Thyroid gland (tissue), 4 donors: ENCODE results near the gene MAL. TPM values are rescaled to one million over a fixed set of nuclear protein-coding genes. Genes with fewer than 3 reads are reported as not detected.

Experiments
- DNase-seq, 2 donors: peaks; one replicate each; pipeline ENCODE4 v3.0.0-alpha.2; 2019
- H3K27ac ChIP-seq, 3 donors: fragments of 200-600 bp; sonication (generic); 1 replicate in 2 of 3; 2 replicates in 1 of 3; pipeline ENCODE4 v1.5.1; 2016 to 2019; ENCODE audit warnings: mild to moderate bottlenecking in 1 of 3, moderate library complexity in 1 of 3
- H3K27me3 ChIP-seq: fragments of 200-600 bp; sonication (generic); one replicate; pipeline ENCODE4 v1.5.1; 2019
- H3K36me3 ChIP-seq, 2 donors: fragments of 200-600 bp; sonication (generic); one replicate each; pipeline ENCODE4 v1.5.1; 2016 to 2019
- H3K4me1 ChIP-seq, 2 donors: fragments of 200-600 bp; sonication (generic); one replicate each; pipeline ENCODE4 v1.5.1; 2017 to 2019
- H3K4me3 ChIP-seq, 3 donors: fragments of 200-600 bp; sonication (generic); replicated peaks in 1 of 3; 1 replicate in 2 of 3; 2 replicates in 1 of 3; pipeline ENCODE4 v1.5.1; 2016; ENCODE audit warnings: mild to moderate bottlenecking in 1 of 3
- H3K9me3 ChIP-seq: fragments of 200-600 bp; sonication (generic); one replicate; pipeline ENCODE4 v1.5.1; 2017
- POLR2A ChIP-seq, 2 donors: fragments of 450-650 bp; IDR thresholded peaks; one replicate each; pipeline ENCODE4 v1.6.1; 2017; ENCODE audit warnings: antibody characterized with exemption in 2 of 2, mild to moderate bottlenecking in 2 of 2, moderate library complexity in 1 of 2
- WGBS, 2 donors: methylation state at CpG; one replicate each; pipeline ENCODE4 v1.1.5; 2017; 5-methylcytosine and 5-hydroxymethylcytosine counted together
- intact Hi-C: fragments of 100-400 bp; cut with DNase I; formaldehyde crosslinking; loops from one replicate; pipeline ENCODE4 v1.15.1; 2023
- total RNA-seq, 4 donors: library from RNA; depleted of rRNA; stranded (reverse); fragments of >200 nt; gene quantifications; one replicate each; pipeline ENCODE4 v1.2.3, GENCODE V29; 2016
- TF ChIP-seq, protein P1 (sequence below), 6 experiments: fragments of 200-600 bp in 3 of 6; fragments of 450-650 bp in 3 of 6; sonication (generic) in 3 of 6; IDR thresholded peaks; one replicate each; pipeline ENCODE4 v1.5.1; 2016 to 2019; ENCODE audit warnings: antibody characterized with exemption in 6 of 6, mild to moderate bottlenecking in 2 of 6, inconsistent platforms in 1 of 6, moderate library complexity in 1 of 6

The MAL gene
- total RNA-seq, 4 donors from 2014 or later: 5.6 to 19.3 (median 13.3) TPM

DNA sequence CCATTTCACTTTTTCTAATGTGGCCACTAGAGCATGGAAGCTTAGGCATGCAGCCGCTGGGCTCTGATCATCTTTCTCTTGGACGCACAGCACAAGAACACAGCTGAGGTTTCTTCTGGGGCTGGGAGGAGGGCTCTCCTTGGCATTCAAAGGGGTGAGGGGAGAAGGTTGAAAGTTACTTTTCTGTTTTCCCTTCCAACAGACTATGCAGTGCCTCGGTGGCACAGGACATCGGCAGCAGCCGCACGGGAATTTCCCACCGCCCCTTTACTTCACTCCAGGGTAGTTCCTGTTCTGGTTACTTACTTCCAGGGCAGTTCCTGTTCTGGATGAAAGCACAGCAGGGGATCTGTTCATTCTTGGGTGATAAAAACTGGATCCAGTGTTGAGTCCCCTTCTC is 18.9 kb upstream of the MAL start:
- TF ChIP-seq, protein P1, sequence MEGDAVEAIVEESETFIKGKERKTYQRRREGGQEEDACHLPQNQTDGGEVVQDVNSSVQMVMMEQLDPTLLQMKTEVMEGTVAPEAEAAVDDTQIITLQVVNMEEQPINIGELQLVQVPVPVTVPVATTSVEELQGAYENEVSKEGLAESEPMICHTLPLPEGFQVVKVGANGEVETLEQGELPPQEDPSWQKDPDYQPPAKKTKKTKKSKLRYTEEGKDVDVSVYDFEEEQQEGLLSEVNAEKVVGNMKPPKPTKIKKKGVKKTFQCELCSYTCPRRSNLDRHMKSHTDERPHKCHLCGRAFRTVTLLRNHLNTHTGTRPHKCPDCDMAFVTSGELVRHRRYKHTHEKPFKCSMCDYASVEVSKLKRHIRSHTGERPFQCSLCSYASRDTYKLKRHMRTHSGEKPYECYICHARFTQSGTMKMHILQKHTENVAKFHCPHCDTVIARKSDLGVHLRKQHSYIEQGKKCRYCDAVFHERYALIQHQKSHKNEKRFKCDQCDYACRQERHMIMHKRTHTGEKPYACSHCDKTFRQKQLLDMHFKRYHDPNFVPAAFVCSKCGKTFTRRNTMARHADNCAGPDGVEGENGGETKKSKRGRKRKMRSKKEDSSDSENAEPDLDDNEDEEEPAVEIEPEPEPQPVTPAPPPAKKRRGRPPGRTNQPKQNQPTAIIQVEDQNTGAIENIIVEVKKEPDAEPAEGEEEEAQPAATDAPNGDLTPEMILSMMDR (IDR thresholded peaks at IDR 0.05): no peak
- TF ChIP-seq POLR2A (IDR thresholded peaks at IDR 0.05): no peak
- WGBS, 2 donors: 68% methylated on average over 7 of the region's 7 CpGs
- Histone ChIP-seq H3K36me3 (no peaks in the 10 kb centered on the region), H3K27ac (no peak overlapping the region), H3K4me3 (no peak overlapping the region), H3K9me3 (no peaks in the 10 kb centered on the region), H3K27me3 (no peaks in the 10 kb centered on the region), H3K4me1 (no peaks in the 10 kb centered on the region)
- DNase-seq: no peak
- intact Hi-C loops: no loop called here

DNA sequence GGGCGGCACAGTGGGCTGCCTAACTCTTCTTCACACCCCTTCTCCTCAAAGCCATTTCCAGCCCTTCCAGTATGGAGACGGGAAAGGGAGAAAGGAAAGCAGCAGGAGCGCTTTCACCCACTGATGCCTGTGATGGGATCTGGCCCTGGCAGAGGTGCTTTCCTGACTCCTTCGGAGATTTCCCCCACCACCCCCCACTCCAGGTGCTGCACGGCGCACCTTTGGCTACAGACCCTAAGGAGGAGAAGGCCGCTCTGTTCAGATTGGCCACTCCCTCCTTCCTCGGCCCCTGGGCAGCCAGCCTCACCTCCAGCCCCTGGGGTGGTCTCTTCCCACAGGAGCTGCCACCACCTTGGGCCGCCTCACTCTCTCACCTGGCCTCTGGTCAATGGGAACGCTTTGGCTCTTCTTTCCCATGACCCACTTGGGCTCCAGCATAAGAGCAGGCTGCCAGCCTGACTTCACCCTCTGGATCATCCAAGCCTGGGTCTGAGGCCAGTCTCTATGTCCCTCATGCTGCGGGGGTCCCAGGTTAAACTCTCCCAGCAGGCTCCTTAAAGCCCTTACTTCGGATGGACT is 18.4 kb upstream of the MAL start:
- DNase-seq: no peak
- no peak for TF ChIP-seq POLR2A (IDR thresholded peaks at IDR 0.05)
- Histone ChIP-seq H3K27ac (no peak overlapping the region), H3K9me3 (no peaks in the 10 kb centered on the region), H3K4me3 (no peak overlapping the region), H3K36me3 (no peaks in the 10 kb centered on the region), H3K27me3 (no peaks in the 10 kb centered on the region), H3K4me1 (no peaks in the 10 kb centered on the region)
- intact Hi-C loops: no loop called here
- WGBS, 2 donors: 89 to 93% methylated on average over 12 of the region's 12 CpGs

DNA sequence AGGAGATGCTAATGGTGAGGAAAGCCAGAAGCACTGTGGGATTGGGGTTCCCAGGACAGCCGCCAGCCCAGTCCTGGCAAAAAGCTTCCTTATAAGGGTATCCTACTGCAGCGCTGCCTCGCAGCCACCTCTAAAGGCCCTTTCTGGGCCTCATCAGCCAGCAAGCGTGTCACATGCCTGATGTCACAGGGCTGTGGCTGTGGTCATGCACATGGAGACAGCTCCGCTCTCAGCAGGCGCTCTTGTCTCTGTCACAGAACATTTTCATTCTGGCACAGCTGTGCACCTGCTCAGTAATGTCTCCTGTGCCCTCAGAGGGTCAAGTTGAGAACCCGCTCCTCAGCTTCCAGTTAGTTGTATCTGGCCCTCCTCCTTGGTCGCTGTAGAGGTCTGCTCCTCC is 17.7 kb upstream of the MAL start:
- Histone ChIP-seq H3K9me3 (no peaks in the 10 kb centered on the region), H3K27me3 (no peaks in the 10 kb centered on the region), H3K4me3 (no peak overlapping the region), H3K36me3 (no peaks in the 10 kb centered on the region), H3K4me1 (no peaks in the 10 kb centered on the region), H3K27ac (no peak overlapping the region)
- 72 to 77% methylated on average over 7 to 8 of the region's 8 CpGs for WGBS, 2 donors
- peak; percentile 40 to 54 for DNase-seq
- intact Hi-C loops: no loop called here
- no peak for TF ChIP-seq POLR2A (IDR thresholded peaks at IDR 0.05)
- TF ChIP-seq, protein P1 (IDR thresholded peaks at IDR 0.05): no peak

DNA sequence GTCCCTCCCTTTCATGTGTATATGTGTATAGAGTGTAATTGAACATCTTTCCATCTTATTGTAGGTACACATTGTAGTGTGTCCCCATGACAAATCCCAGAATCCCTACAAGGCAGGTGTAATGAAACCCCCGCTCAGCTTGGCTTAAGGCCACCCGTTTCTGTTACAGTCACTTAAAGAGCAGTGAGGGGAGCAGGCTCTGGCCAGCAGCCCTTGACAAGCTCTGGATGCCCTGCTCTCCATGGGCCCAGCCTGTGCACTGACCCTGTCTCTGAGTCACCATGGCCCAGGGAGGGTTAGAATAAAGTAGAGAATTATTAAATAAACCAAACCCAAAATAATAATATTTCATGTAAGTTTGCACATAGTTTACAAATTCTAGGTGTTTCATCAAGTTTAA is 17.2 kb upstream of the MAL start:
- H3K36me3 ChIP-seq: no peaks in the 10 kb centered on the region
- H3K9me3 ChIP-seq: no peaks in the 10 kb centered on the region
- no peaks in the 10 kb centered on the region for H3K27me3 ChIP-seq
- no peak overlapping the region for H3K27ac ChIP-seq
- peak; percentile 62 to 80 for DNase-seq
- WGBS, 2 donors: 26 to 40% methylated on average over 2 of the region's 2 CpGs
- H3K4me1 ChIP-seq: no peaks in the 10 kb centered on the region
- H3K4me3 ChIP-seq: no peak overlapping the region
- intact Hi-C loops: no loop called here
- no peak for TF ChIP-seq POLR2A (IDR thresholded peaks at IDR 0.05)
- TF ChIP-seq, protein P1 (IDR thresholded peaks at IDR 0.05): no peak

DNA sequence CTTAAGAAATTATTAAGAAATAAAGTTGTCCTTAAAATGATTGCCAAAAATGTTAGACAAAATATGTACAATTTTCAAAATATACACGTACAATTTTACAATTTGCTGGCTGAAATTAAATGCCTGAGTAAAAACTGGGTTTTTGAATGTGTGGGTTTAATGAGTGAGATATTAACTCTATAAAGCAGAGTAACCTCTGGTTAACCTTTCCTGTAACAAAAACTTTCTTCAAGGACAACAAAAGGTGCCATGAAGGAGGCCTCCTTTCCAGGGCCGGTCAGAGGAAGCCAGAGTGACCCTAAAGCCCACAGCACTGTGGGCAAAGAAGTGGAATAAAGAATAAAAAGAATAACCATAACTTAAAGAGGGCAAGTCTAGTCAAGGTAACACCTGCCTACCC is 16.5 kb upstream of the MAL start:
- TF ChIP-seq, protein P1 (IDR thresholded peaks at IDR 0.05): no peak
- no peak for TF ChIP-seq POLR2A (IDR thresholded peaks at IDR 0.05)
- Histone ChIP-seq H3K27ac (no peak overlapping the region), H3K9me3 (no peaks in the 10 kb centered on the region)

More for the DNA sequence above, 16.5 kb upstream of the MAL start:
- Histone ChIP-seq H3K27me3 (no peaks in the 10 kb centered on the region), H3K4me1 (no peaks in the 10 kb centered on the region), H3K4me3 (no peak overlapping the region), H3K36me3 (no peaks in the 10 kb centered on the region)
- DNase-seq: no peak
- WGBS, 2 donors: 72 to 85% methylated on average over 2 of the region's 2 CpGs
- intact Hi-C loops: no loop called here
